GM23338 (cell line): ENCODE measurements around the gene TNNI2.

ENCODE experiments used
- CTCF ChIP-seq, 2 experiments: fragments of 200-600 bp in 1 of 2; sonication (generic) in 1 of 2; conservative IDR thresholded peaks; 2 replicates each; pipeline versions ENCODE4 v1.5.1 to v1.6.1; 2016 to 2017; ENCODE audit warnings: antibody characterized with exemption in 2 of 2, low read depth in 2 of 2, mild to moderate bottlenecking in 2 of 2, moderate library complexity in 1 of 2
- EZH2 ChIP-seq: fragments of 200-600 bp; sonication (generic); IDR thresholded peaks from one replicate; pipeline ENCODE4 v1.8.0; 2017; ENCODE audit warnings: antibody characterized with exemption, mild to moderate bottlenecking, low read depth; ENCODE audit not compliant: unreplicated experiment
- EZH2phosphoT487 ChIP-seq: fragments of 200-600 bp; sonication (generic); IDR thresholded peaks from one replicate; pipeline ENCODE4 v1.8.1; 2018; ENCODE audit warnings: antibody characterized with exemption; ENCODE audit not compliant: unreplicated experiment
- JUNB ChIP-seq: IDR thresholded peaks from one replicate; pipeline ENCODE4 v1.6.1; 2016; ENCODE audit warnings: antibody characterized with exemption; ENCODE audit not compliant: unreplicated experiment
- POLR2AphosphoS5 ChIP-seq: IDR thresholded peaks from 2 replicates; pipeline ENCODE4 v1.6.1; 2016; ENCODE audit warnings: antibody characterized with exemption, low read depth

- no peak for TF ChIP-seq CTCF (conservative IDR thresholded peaks at IDR 0.05; ENCODE audit: low read depth in 2 of 2)
- TF ChIP-seq EZH2: no peak
- TF ChIP-seq POLR2AphosphoS5: no peak
- TF ChIP-seq JUNB: no peak
- no peak for TF ChIP-seq EZH2phosphoT487
These were observed at the start of gene TNNI2 for GRCh38 chr11:1838426-1839144.
